NCI-H2081 (cell line): ENCODE results near the gene IRX1.

Experiments used
- DNase-seq, 2 experiments: peaks; one replicate each; lab custom pipeline; 2025; lab: John Stamatoyannopoulos, UW

IRX1 gene

GRCh38 chr5:3600106-3601060, 4.8 kb downstream of the IRX1 start:
- no peak for DNase-seq

DNA sequence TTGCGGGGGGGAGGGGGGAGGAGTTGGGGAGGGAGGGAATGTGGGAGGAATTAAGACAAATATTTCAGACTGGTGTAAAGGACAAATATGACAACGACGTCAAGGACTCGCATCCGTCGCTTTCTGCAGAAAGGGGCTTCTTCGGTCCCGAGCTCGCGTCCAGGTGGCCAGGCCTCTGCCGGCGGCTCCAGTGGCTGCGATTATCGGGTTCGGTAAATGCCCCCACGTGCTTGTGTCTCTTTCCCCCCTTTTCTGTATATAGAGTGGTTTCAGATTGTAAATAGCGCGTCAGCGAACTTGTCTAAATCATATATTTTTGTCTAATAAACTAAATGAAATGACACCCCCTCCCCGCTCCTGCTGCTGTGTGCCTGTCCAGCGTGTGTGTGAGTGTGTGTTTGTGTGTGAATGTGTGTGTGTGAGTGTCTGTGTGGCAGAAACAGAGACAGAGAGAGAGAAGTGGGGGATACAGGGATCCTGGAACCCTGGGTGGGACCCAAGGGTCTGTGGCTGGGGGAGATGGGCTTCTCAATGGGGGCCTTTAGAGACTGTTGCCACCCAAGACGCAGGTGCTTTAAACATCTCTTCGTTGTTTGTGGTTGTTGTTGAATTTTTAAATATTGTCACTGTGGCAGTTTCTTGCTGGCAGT, 5.6 kb downstream of the IRX1 start:
- no peak for DNase-seq

- DNase-seq, result no peak
Observed at GRCh38 chr5:3601911-3602782, 6.5 kb downstream of the IRX1 start.

GRCh38 chr5:3602785-3603502, 7.3 kb downstream of the IRX1 start:
- no peak for DNase-seq

- no peak for DNase-seq
Observed at GRCh38 chr5:3604501-3604900, 8.9 kb downstream of the IRX1 start.

DNA sequence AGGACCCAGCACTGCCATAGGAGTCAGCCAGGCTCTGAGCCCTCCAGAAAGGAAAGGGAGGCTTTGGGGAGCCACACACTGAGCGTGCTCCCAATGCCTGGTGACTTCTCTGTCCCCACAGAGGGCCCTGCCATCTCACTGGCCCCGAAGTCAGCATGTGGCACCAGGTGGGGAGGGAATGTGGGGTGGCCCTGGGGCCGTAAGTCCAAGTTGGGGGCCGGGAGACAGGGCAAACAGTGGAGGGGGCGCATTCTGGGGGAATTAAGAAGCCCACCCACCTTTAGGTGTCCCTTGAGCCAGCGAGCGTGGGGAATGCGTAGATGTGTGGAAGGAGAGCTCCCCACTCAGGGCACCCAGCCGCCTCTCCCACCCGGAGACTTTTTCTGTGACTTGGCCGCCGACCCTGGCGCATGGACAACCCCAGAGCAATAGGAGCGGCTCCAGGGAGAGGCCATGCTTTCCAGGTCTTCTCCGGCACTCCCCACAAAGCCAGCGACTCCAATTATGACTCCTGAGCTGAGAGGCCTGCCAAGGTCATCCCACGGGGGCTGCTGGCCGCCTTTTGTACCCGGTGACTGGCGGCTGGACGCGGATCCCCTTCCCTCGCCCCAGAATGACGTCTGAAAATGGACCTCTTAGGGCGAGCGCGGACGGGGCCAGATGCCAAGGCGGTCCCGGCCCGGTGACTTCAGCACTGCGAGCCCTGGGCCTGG, 9.8 kb downstream of the IRX1 start:
- no peak for DNase-seq

- no peak for DNase-seq
Observed at GRCh38 chr5:3606121-3606831, 10.6 kb downstream of the IRX1 start.

- no peak for DNase-seq
Observed at GRCh38 chr5:3607541-3608181, 12.0 kb downstream of the IRX1 start.

- no peak for DNase-seq
Observed at GRCh38 chr5:3609120-3609681, 13.6 kb downstream of the IRX1 start.

DNA sequence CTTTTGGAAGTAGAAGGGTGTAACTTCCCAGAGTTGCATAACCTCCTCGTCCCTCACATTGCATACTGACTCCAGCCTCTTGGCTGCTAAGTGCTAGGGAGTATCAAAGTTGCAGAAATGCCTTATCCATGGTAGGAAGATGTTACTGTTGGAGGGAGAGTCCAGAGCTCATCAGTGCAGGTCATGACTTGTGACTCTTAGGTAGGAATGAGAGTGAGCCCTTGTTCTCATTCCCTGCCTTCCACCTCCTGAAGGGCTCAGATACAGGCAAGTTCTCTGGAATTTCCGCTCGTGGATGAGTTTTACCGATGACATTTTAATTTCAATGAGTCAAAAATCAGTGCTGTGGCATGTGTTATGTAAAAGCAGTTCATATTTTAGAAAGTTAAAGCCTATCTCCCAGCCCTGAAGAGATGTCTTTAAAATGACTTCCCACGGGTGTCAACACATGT, 17.0 kb downstream of the IRX1 start:
- no peak for DNase-seq

DNA sequence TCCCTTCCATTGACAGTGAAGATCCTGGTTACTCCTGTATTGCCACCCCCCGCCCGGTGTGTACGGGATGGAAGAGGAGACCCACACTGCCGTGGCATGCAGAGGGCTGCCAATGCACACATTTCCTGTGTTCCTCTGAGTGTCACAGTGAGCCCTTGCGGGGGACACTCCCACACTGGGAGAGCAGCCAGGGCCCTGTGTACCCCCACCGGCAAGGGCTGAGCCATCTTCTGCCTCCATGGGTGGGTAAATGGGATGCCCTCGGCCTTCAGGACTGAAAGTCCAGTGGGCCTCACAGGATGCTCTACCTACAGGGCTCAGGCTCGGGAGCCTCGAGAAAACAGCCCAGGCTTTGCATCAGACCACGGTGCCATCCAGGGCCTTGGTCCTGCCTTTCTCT, 18.1 kb downstream of the IRX1 start:
- no peak for DNase-seq

- no peak for DNase-seq
Observed at GRCh38 chr5:3615217-3615616, 19.6 kb downstream of the IRX1 start.

- DNase-seq, result no peak
Observed at GRCh38 chr5:3615829-3616228, 20.2 kb downstream of the IRX1 start.

GRCh38 chr5:3619579-3619978, 23.9 kb downstream of the IRX1 start:
- DNase-seq, result no peak

DNA sequence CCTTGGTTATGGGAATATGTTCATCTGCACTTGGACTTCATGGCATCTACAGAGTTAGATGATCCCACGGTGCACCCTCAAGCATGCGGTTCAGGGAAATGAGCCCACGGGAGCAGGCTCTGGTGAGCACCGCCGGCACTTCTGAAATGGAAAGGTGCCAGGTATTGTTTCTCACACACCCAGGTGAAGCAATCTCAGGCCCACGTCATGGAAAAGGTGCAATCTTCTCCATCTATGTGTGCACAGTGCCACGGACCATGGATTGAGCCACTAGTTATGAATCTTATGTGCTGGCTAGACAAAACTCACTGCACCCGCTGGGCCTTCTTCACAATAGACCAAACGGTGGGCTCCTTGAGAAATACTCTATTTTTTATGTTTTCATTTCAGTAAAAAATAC, 27.3 kb downstream of the IRX1 start:
- no peak for DNase-seq

DNA sequence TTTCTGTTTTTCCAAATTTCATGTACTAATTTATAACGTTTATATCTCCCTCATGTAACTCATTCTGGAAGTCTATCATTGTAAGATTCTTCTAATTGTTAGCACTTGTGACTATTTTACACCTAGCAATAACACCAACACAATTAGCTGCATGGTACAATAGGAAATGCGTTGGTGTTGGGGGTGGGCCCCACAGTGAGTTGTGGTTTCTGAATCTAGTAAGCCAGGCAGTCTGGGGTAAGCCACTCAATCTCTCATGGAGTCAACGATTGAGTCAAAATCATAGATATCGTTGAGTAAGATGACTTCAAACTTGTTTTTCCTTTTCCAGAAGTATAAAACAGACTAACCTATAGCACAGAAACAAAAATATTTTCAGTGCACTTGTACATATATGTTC, 30.0 kb downstream of the IRX1 start:
- DNase-seq, result no peak

- no peak for DNase-seq
Observed at GRCh38 chr5:3634061-3634460, 38.4 kb downstream of the IRX1 start.

DNA sequence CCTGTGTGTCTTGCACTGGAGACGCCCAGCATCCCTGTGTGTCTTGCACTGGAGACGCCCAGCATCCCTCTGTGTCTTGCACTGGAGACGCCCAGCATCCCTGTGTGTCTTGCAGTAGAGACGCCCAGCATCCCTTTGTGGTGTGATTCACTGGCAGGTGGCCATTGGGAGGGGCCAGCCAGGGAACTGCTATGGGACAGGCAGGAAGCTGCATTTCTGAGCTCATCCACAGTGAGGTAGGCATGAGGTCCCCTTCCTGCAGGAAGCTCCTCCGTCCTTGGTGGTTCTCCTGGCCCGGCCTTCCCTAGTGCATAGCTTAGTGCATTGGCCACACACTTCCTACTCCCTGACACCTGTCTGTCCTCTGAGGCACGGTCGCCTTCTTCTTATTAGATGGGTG, 43.5 kb downstream of the IRX1 start:
- no peak for DNase-seq

DNA sequence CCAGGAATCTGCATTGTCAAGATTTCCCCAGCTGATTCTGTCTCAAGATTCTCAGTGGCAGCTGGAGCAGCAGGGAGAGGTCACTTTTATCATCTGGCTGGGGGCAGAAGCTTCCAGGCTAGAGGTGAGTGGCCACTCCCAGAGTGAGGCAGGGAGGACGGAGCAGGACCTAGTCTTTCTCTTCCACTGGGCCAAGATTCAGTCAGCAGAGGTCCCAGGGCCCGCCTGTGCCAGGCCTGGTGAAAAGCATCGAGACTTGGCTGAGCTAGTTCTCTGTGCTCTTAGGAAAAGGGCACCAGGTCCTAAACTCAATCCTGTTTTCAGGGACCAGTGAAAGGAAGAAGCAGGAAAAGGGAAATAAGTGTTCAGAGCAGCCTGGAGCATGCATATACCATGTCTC, 46.6 kb downstream of the IRX1 start:
- no peak for DNase-seq

GRCh38 chr5:3650320-3650719, 54.7 kb downstream of the IRX1 start:
- DNase-seq, result no peak
